ENCODE results near the gene CTNNB1.

- TF ChIP-seq POLR2A (IDR thresholded peaks at IDR 0.05) (no peak), POLR2AphosphoS5 (IDR thresholded peaks at IDR 0.05) (no peak)
These were observed 65.8 kb downstream of the CTNNB1 start for GRCh38 chr3:41265011-41265545.
